ENCODE results near the gene COLGALT1. TPM values are rescaled to one million over a fixed set of nuclear protein-coding genes. Genes with fewer than 3 reads are reported as not detected.
A peak's percentile ranks its signal among the peaks of the same experiment; 100 is the strongest.
"Not testable (repeated sequence)": the region's sequence is repeated elsewhere in the genome, so short reads cannot be mapped to it uniquely, and the experiment has no call there.

The COLGALT1 gene
- 10 to 100 TPM; 21.5 to 68.3 (median 50.4) TPM for polyA plus RNA-seq

DNA sequence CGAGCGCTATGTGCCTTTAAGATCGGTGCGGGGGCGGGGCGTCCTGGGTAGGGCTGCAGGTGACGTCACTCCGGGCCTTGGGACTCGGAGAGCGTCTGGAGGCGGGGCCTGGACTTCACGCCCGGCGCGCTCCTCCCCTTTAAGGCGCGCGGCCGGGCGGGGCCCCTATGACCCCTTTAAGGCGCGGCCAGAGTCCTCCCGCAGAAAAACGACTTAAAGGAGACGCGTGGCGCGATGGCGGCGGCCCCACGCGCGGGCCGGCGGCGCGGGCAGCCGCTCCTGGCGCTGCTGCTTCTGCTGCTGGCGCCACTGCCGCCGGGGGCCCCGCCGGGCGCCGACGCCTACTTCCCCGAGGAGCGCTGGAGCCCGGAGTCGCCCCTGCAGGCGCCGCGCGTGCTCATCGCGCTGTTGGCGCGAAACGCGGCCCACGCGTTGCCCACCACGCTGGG is at the start of gene COLGALT1:
COLGALT1 (plus strand) TSS at position 170 of the 449 bp plus-strand sequence; CDS start at position 235, 65 bp downstream.
- WGBS, 3 donors: 0% methylated on average over 26 to 64 of the region's 64 CpGs
- H3K27ac ChIP-seq (ENCODE audit: low read depth, low read length): peak within 1 kb of the TSS; percentile 29

- 76 to 83% (median 81%) methylated on average over 8 to 9 of the region's 9 CpGs for WGBS, 3 donors
- no peak overlapping the region for H3K27ac ChIP-seq (ENCODE audit: low read depth, low read length)
These were observed 48.7 kb upstream of the COLGALT1 start for GRCh38 chr19:17506745-17507144.

- H3K27ac ChIP-seq (ENCODE audit: low read depth, low read length): not testable (repeated sequence)
- 89 to 96% (median 90%) methylated on average over 3 of the region's 3 CpGs for WGBS, 3 donors
These were observed 46.9 kb upstream of the COLGALT1 start for GRCh38 chr19:17508558-17508933.

DNA sequence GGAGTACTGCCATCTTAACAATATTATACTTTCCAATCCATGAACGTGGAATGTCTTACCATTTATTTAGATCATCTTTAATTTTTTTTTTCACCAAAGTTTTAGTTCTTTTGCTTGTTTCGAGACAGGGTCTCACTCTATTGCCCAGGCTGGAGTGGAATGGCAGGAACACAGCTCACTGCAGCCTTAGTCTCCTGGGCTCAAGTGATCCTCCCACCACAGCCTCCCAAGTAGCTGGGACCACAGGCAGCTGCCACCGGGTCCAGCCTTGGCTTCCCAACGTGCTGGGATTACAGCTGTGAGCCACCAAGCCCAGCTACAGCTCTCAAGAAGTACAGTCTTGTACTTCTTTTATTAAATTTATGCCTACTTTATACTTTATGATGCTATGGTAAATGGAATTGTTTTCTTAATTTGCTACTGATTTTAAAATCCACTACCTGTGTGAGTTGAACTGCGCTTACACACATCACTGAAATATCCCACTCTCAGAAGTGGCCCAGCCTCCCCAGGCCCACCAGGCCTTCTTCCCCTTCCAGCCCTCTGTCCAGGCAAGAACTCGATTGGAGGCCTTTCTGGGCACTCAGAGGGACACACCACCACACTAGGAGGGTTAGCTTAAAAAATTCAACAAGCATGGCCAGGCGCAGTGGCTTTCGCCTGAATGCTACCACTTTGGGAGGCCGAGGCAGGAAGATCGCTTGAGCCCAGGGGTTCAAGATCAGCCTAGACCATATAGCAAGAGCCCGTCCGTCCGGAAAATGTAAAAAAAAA is 45.0 kb upstream of the COLGALT1 start:
- WGBS, 3 donors: 29 to 55% (median 38%) methylated on average over 13 of the region's 13 CpGs
- H3K27ac ChIP-seq (ENCODE audit: low read depth, low read length): no peak overlapping the region

DNA sequence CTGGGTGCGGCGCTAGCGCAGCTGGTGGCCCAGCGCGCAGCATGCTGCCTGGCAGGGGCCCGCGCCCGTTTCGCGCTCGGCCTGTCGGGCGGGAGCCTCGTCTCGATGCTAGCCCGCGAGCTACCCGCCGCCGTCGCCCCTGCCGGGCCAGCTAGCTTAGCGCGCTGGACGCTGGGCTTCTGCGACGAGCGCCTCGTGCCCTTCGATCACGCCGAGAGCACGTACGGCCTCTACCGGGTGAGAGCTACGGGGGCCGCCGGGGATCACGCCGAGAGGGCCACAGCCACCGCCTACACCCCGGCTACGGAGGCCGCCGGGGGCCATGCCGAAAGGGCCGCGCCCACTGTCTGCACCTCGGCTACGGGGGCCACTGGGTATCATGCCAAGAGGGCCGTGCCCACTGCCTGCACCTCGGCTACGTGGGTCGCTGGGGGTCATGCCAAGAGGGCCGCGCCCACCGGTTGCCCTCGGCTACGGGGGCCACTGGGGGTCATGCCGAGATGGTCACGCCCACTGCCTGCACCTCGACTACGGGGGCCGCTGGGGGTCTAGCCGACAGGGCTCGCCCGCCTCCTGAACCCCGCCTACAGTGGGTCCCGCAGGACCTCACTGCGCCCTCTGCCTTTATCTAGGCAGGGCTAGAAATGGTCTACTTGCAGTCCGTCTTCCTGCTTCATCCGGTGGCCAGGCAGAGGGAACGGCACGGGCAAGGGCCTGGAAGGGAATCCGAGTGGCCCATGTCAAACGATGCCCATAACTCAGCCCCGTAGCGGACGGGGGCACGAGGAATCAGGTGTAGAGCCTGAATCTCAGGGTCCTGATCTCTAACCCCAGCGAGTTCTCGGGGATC is 43.5 kb upstream of the COLGALT1 start:
- 0 to 1% (median 1%) methylated on average over 78 to 82 of the region's 82 CpGs for WGBS, 3 donors
- H3K27ac ChIP-seq (ENCODE audit: low read depth, low read length): peak overlapping the region; percentile 71

- WGBS, 3 donors: 45 to 52% (median 47%) methylated on average over 9 of the region's 9 CpGs
- H3K27ac ChIP-seq (ENCODE audit: low read depth, low read length): no peak overlapping the region
These were observed 42.9 kb upstream of the COLGALT1 start for GRCh38 chr19:17512574-17512939.

DNA sequence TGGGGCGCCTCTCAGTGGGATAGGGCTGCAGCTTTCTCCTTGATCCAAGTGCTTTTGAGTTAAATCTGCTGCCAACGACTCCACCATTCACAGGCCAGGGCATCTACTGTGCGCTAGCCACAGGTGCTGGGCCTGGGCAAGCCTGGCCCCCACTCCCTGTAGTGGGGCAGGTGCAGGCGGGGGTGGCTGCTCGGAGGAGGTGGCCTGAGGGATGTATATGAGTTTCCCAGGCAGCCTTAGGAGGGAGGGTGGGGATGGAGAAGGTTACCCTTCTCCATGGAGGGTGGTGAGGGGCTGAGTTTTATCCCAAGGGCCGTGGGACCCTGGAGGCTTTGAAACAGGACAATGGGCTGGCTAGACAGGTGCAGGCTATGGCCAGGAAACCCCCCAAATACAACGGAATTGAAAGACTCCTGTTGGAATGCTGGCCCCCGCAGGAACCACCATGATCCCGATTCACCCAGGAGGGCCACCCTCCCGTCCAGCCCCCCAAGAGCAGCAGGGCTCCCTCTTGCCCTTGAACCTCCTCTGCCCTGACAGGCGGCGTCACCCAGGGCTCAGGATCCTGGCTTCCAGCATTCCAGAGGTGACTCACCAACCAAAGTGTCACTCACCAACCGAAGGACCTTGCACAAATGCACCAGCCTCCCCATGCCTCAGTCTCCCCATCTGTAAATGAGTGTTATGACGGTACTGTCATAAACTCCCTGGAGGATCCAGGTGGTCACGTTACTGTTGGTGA is 39.9 kb upstream of the COLGALT1 start:
- no peak overlapping the region for H3K27ac ChIP-seq (ENCODE audit: low read depth, low read length)
- 89 to 94% (median 89%) methylated on average over 15 of the region's 15 CpGs for WGBS, 3 donors

GRCh38 chr19:17517898-17518297 is 37.6 kb upstream of the COLGALT1 start:
- WGBS, 3 donors: 95 to 98% (median 97%) methylated on average over 1 of the region's 1 CpG
- no peak overlapping the region for H3K27ac ChIP-seq (ENCODE audit: low read depth, low read length)

DNA sequence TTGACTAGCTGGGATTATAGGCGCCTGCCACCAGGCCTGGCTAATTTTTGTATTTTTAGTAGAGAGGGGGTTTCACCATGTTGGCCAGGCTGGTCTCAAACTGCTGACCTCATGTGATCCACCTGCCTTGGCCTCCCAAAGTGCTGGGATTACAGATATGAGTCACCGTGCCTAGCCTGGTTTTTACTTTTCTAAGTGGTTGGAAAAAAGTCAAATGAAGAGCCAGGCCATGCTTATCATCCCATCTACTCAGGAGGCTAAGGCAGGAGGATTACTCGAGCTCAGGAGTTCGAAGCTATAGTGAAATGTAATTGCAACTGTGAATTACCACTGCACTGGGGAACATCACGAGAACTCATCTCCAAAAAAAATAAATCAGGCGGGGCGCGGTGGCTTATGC is 36.8 kb upstream of the COLGALT1 start:
- 91 to 95% (median 91%) methylated on average over 8 of the region's 8 CpGs for WGBS, 3 donors
- not testable (repeated sequence) for H3K27ac ChIP-seq (ENCODE audit: low read depth, low read length)

DNA sequence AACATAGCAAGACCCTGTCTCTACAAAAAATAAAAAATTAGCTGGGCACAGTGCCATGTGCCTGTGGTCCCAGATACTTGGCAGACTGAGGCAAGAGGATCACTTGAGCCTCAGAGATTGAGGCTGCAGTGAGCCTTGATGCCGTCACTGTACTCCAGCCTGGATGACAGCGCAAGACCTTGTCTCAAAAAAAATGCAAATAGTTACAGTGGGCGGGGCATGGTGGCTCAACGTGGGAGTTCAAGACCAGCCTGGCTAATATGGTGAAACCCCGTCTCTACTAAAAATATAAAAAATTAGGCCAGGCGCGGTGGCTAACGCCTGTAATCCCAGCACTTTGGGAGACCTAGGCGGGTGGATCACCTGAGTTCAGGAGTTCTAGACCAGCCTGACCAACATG is 35.5 kb upstream of the COLGALT1 start:
- H3K27ac ChIP-seq (ENCODE audit: low read depth, low read length): no peak overlapping the region
- 88 to 92% (median 89%) methylated on average over 9 of the region's 9 CpGs for WGBS, 3 donors

- WGBS, 3 donors: 93 to 97% (median 96%) methylated on average over 23 to 25 of the region's 25 CpGs
- no peak overlapping the region for H3K27ac ChIP-seq (ENCODE audit: low read depth, low read length)
These were observed 34.6 kb upstream of the COLGALT1 start for GRCh38 chr19:17520865-17521264.

DNA sequence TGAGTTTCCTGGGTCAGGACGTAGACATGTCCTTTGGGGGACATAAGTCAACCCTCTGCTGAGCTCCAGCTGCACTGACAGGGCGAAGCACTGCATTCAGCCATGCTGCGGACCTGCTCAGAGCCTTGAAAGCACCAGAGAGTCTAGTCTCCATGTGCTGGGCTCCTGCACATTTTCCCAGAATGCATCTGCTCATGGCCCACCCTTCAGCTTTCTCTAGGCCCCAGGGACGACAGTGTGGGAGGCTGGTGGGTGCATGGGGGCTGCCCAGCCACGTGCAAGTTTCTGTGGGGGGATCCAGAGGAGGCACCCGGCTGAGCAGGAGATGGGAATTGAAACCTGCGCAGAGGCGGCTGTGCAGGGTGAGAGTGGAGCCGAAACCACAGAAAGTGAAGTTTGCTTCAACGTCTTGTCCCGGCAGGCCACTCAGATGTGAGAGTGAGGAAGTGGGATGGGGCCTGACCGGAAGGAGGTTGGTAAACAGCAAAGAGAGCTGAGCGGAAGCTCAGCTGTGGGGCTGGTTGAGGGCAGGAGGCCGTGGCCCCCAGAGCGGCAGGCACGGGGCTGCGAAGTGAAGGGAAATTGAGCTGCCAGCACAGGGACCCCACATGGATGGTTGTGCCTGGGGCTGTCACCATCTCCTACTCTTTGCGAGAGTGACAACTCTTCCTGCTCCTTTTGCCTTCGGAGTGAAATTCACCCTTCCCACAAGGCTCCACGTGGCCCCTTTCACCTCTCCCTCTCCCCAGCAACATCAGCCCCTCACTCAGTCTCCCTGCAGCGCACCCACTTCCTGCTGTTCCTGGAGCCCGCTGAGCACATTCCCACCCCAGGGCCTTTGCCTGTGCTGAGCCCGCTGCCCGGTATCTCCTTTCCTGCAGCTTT is 32.2 kb upstream of the COLGALT1 start:
- WGBS, 3 donors: 28 to 55% (median 28%) methylated on average over 21 to 24 of the region's 24 CpGs
- no peak overlapping the region for H3K27ac ChIP-seq (ENCODE audit: low read depth, low read length)

GRCh38 chr19:17524651-17525050 is 30.8 kb upstream of the COLGALT1 start:
- 85 to 97% (median 92%) methylated on average over 4 of the region's 4 CpGs for WGBS, 3 donors
- H3K27ac ChIP-seq (ENCODE audit: low read depth, low read length): no peak overlapping the region

- WGBS, 3 donors: 76 to 85% (median 84%) methylated on average over 9 of the region's 9 CpGs
- H3K27ac ChIP-seq (ENCODE audit: low read depth, low read length): no peak overlapping the region
These were observed 30.3 kb upstream of the COLGALT1 start for GRCh38 chr19:17525141-17525540.

DNA sequence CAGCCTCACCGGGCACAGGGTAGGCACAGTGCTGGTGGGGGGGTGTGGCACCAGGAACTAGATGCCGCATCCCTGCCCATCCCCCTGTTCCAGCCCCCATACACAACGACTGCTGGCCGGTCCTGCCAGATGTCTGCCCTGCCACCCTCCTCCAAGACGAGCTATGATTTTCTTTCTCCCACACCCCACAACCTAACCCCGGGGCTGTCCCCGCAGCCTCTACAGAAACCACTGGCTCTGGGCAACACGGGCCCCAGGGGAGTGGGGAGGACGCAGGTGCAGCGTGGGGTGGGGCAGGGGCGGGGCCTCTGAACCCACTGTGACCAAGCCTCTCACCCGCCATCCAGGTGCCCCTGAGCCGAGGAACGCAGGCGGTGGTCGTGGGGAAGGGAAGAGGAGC is 28.5 kb upstream of the COLGALT1 start:
- H3K27ac ChIP-seq (ENCODE audit: low read depth, low read length): no peak overlapping the region
- 46 to 71% (median 66%) methylated on average over 13 to 16 of the region's 16 CpGs for WGBS, 3 donors

DNA sequence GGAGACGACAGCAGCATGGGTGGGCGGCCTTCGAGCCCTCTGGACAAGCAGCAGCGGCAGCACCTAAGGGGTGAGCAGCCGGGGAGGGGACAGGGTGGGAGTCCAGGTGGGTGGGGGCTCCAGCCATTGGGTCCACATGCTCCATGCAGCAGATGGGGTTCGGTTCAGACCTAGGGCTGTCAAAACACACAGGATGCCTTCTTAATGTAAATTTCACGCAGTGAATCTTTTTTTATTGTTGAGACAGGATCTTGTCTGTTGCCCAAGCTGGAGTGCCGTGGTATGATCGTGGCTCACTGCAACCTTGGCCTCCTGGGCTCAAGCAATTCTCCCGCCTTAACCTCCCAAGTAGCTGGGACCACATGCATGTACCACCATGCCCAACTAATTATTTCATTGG is 28.1 kb upstream of the COLGALT1 start:
- WGBS, 3 donors: 68 to 71% (median 70%) methylated on average over 10 of the region's 10 CpGs
- no peak overlapping the region for H3K27ac ChIP-seq (ENCODE audit: low read depth, low read length)

GRCh38 chr19:17528610-17529009 is 26.8 kb upstream of the COLGALT1 start:
- no peak overlapping the region for H3K27ac ChIP-seq (ENCODE audit: low read depth, low read length)
- 86 to 97% (median 96%) methylated on average over 3 of the region's 3 CpGs for WGBS, 3 donors

All from adipose tissue (tissue), 3 donors.